Peyer's patch (tissue), 4 donors: ENCODE results near the gene ZNF831. TPM values are rescaled to one million over a fixed set of nuclear protein-coding genes. Genes with fewer than 3 reads are reported as not detected.

ENCODE experiments used
- DNase-seq, 3 donors: peaks; one replicate each; pipeline ENCODE4 v3.0.0-alpha.2; 2017 to 2019
- H3K27ac ChIP-seq, 4 donors: fragments of 200-600 bp; sonication (generic); one replicate each; pipeline ENCODE4 v1.5.1; 2016 to 2019
- H3K27me3 ChIP-seq, 2 donors: fragments of 200-600 bp; sonication (generic); one replicate each; pipeline ENCODE4 v1.5.1; 2019
- H3K36me3 ChIP-seq, 3 donors: fragments of 200-600 bp; sonication (generic); one replicate each; pipeline ENCODE4 v1.5.1; 2016 to 2019
- H3K4me1 ChIP-seq, 4 donors: fragments of 200-600 bp; sonication (generic); one replicate each; pipeline ENCODE4 v1.5.1; 2016 to 2019
- H3K4me3 ChIP-seq, 4 donors: fragments of 200-600 bp; sonication (generic); 1 replicate in 3 of 4; 2 replicates in 1 of 4; pipeline ENCODE4 v1.5.1; 2016 to 2019; ENCODE audit warnings: mild to moderate bottlenecking in 1 of 4
- H3K9me3 ChIP-seq, 4 donors: fragments of 200-600 bp; sonication (generic); one replicate each; pipeline ENCODE4 v1.5.1; 2016 to 2019; ENCODE audit warnings: mild to moderate bottlenecking in 1 of 4
- CTCF ChIP-seq, 6 experiments: fragments of 450-650 bp in 4 of 6; fragments of 200-600 bp in 2 of 6; sonication (generic) in 1 of 6; IDR thresholded peaks; one replicate each; pipeline ENCODE4 v1.5.1; 2017 to 2019; ENCODE audit warnings: antibody characterized with exemption in 6 of 6, mild to moderate bottlenecking in 3 of 6, moderate library complexity in 1 of 6
- POLR2A ChIP-seq, 2 donors: fragments of 450-650 bp; IDR thresholded peaks; one replicate each; pipeline ENCODE4 v1.5.1; 2017; ENCODE audit warnings: antibody characterized with exemption in 2 of 2, mild to moderate bottlenecking in 2 of 2, moderate library complexity in 2 of 2
- total RNA-seq, 4 donors: library from RNA; depleted of rRNA; stranded (reverse); fragments of >200 nt; gene quantifications; one replicate each; pipeline ENCODE4 v1.1.0, GENCODE V29; 2016

ZNF831 gene
- total RNA-seq, 4 donors from 2014 or later: 1.7 to 11.6 (median 2.3) TPM

- H3K4me3 ChIP-seq: no peak overlapping the region
- TF ChIP-seq POLR2A (IDR thresholded peaks at IDR 0.05) (no peak), CTCF (IDR thresholded peaks at IDR 0.05) (no peak)
- H3K27me3 ChIP-seq: no peaks in the 10 kb centered on the region
- peaks cover 0 to 18% (median 0%) of the 10 kb centered on the region in 4 donors for H3K4me1 ChIP-seq
- no peaks in the 10 kb centered on the region for H3K36me3 ChIP-seq
- H3K9me3 ChIP-seq: no peaks in the 10 kb centered on the region
- DNase-seq: peak in 1 of 3 donors; percentile 36
- peak overlapping the region in 1 of 4 donors; percentile 15 for H3K27ac ChIP-seq
Observed at GRCh38 chr20:59170406-59171349, 7.1 kb downstream of the ZNF831 start.

- no peaks in the 10 kb centered on the region for H3K9me3 ChIP-seq
- no peak for DNase-seq
- no peaks in the 10 kb centered on the region for H3K36me3 ChIP-seq
- TF ChIP-seq CTCF (IDR thresholded peaks at IDR 0.05) (no peak), POLR2A (IDR thresholded peaks at IDR 0.05) (no peak)
- H3K4me3 ChIP-seq: no peak overlapping the region
- no peak overlapping the region for H3K27ac ChIP-seq
- no peaks in the 10 kb centered on the region for H3K27me3 ChIP-seq
- peaks cover 0 to 23% (median 0%) of the 10 kb centered on the region in 4 donors for H3K4me1 ChIP-seq
Observed at GRCh38 chr20:59171986-59172385, 8.4 kb downstream of the ZNF831 start.

- TF ChIP-seq CTCF (IDR thresholded peaks at IDR 0.05): no peak
- no peak for TF ChIP-seq POLR2A (IDR thresholded peaks at IDR 0.05)
- H3K36me3 ChIP-seq: no peaks in the 10 kb centered on the region
Observed at GRCh38 chr20:59173938-59174491, 10.4 kb downstream of the ZNF831 start.

GRCh38 chr20:59175002-59175401 lies 11.4 kb downstream of the ZNF831 start:
- no peak overlapping the region for H3K4me3 ChIP-seq
- no peaks in the 10 kb centered on the region for H3K36me3 ChIP-seq
- TF ChIP-seq POLR2A (IDR thresholded peaks at IDR 0.05) (no peak), CTCF (IDR thresholded peaks at IDR 0.05) (no peak)
- DNase-seq: no peak
- H3K9me3 ChIP-seq: no peaks in the 10 kb centered on the region
- H3K4me1 ChIP-seq: peaks cover 0 to 23% (median 0%) of the 10 kb centered on the region in 4 donors
- H3K27ac ChIP-seq: no peak overlapping the region
- H3K27me3 ChIP-seq: no peaks in the 10 kb centered on the region

More at GRCh38 chr20:59173938-59174491, 10.4 kb downstream of the ZNF831 start:
- peak in 1 of 3 donors; percentile 42 for DNase-seq
- Histone ChIP-seq H3K27ac (no peak overlapping the region), H3K9me3 (no peaks in the 10 kb centered on the region), H3K4me1 (peaks cover 0 to 23% (median 0%) of the 10 kb centered on the region in 4 donors), H3K4me3 (no peak overlapping the region), H3K27me3 (no peaks in the 10 kb centered on the region)

- Histone ChIP-seq H3K27me3 (no peaks in the 10 kb centered on the region), H3K36me3 (no peaks in the 10 kb centered on the region), H3K27ac (no peak overlapping the region), H3K4me3 (no peak overlapping the region), H3K9me3 (no peaks in the 10 kb centered on the region), H3K4me1 (peaks cover 0 to 17% (median 0%) of the 10 kb centered on the region in 4 donors)
- TF ChIP-seq CTCF (IDR thresholded peaks at IDR 0.05) (no peak), POLR2A (IDR thresholded peaks at IDR 0.05) (no peak)
- DNase-seq: peak in 1 of 3 donors; percentile 68
Observed at GRCh38 chr20:59175861-59176260, 12.2 kb downstream of the ZNF831 start.
